ENCODE results near the gene TTC23.

DNA sequence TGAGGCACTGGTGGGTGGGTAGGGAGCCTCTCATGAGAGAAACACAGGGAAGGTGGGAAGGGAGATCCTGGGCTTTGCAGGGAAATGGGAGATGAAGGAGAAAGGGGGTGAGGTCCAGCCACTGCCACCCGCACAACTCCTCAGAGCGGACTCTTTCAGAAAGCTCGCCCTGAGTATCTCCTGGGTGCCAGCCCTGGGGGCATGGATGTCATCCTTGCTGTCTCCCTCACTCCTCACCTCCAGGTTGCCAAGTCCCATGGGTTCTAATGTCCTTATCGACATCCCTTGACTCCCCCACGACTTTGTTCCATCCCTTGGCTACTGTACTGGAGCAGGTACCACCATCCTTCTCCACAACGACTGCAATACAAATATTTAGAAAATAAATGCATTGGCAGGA is 103.6 kb downstream of the TTC23 start:
- no peak for TF ChIP-seq POLR2AphosphoS5 (IDR thresholded peaks at IDR 0.05; ENCODE audit: borderline replicate concordance, low read depth, low read length)
- TF ChIP-seq FOXP2 (optimal IDR thresholded peaks at IDR 0.05; ENCODE audit: control extremely low read depth, extremely low read length, insufficient read depth) = no peak
- no peak for TF ChIP-seq EZH2 (IDR thresholded peaks at IDR 0.05)
